Endodermal cell (in vitro differentiated cells): Measurements from ENCODE around the gene ZBED1. TPM values are rescaled to one million over a fixed set of nuclear protein-coding genes. Genes with fewer than 3 reads are reported as not detected.

Experiments
- DNase-seq: peaks from one replicate; pipeline ENCODE4 v3.0.0-alpha.2; 2017
- H3K27ac ChIP-seq: 2 replicates; pipeline ENCODE4 v1.5.1; 2013; ENCODE audit warnings: mild to moderate bottlenecking, low read depth, low read length, moderate library complexity
- H3K27me3 ChIP-seq: 2 replicates; pipeline ENCODE4 v1.6.1; 2013; ENCODE audit warnings: mild to moderate bottlenecking, low read length, moderate library complexity; ENCODE audit not compliant: insufficient read depth, control insufficient read depth, poor library complexity, severe bottlenecking
- H3K36me3 ChIP-seq: 2 replicates; pipeline ENCODE4 v1.7.0; 2013; ENCODE audit warnings: mild to moderate bottlenecking, low read length, moderate library complexity; ENCODE audit not compliant: control insufficient read depth, insufficient read depth
- H3K4me1 ChIP-seq: one replicate; pipeline ENCODE4 v1.7.0; 2013; ENCODE audit warnings: low read length; ENCODE audit not compliant: control insufficient read depth, insufficient read depth
- H3K4me3 ChIP-seq: 2 replicates; pipeline ENCODE4 v1.5.1; 2013; ENCODE audit warnings: mild to moderate bottlenecking, low read length, moderate library complexity
- H3K9ac ChIP-seq: 2 replicates; pipeline ENCODE4 v1.6.1; 2013; ENCODE audit warnings: mild to moderate bottlenecking, low read length, moderate library complexity; ENCODE audit not compliant: poor library complexity, severe bottlenecking; ENCODE audit errors: extremely low read depth
- H3K9me3 ChIP-seq: 2 replicates; pipeline ENCODE4 v1.6.1; 2013; ENCODE audit warnings: mild to moderate bottlenecking, low read length, moderate library complexity; ENCODE audit not compliant: control insufficient read depth
- H3K27ac Mint-ChIP-seq: 2 replicates; pipeline ENCODE4 v1.8.0; 2020; ENCODE audit warnings: mixed read lengths
- H3K27me3 Mint-ChIP-seq: 2 replicates; pipeline ENCODE4 v1.8.0; 2021; ENCODE audit warnings: mild to moderate bottlenecking, mixed read lengths; ENCODE audit not compliant: insufficient read depth
- H3K36me3 Mint-ChIP-seq: 2 replicates; pipeline ENCODE4 v1.8.0; 2020; ENCODE audit warnings: low read depth, mixed read lengths
- H3K4me1 Mint-ChIP-seq: 2 replicates; pipeline ENCODE4 v1.8.0; 2020; ENCODE audit warnings: mixed read lengths
- H3K4me3 Mint-ChIP-seq: 2 replicates; pipeline ENCODE4 v1.8.0; 2020; ENCODE audit warnings: mild to moderate bottlenecking, moderate library complexity, mixed read lengths
- H3K9me3 Mint-ChIP-seq: 2 replicates; pipeline ENCODE4 v1.8.0; 2020; ENCODE audit warnings: mild to moderate bottlenecking, mixed read lengths
- CTCF ChIP-seq: fragments of 200-600 bp; sonication (generic); conservative IDR thresholded peaks from 2 replicates; pipeline ENCODE4 v1.5.0; 2021; ENCODE audit warnings: antibody characterized with exemption, mild to moderate bottlenecking
- WGBS, 2 experiments: methylation state at CpG; one replicate each; pipeline versions ENCODE4 v1.1.5 to v1.1.7; 2013; ENCODE audit warnings: missing lambda C conversion rate in 2 of 2, mixed read lengths in 1 of 2; ENCODE audit not compliant: insufficient coverage in 1 of 2, insufficient read length in 1 of 2; 5-methylcytosine and 5-hydroxymethylcytosine counted together
- total RNA-seq, 2 donors: library from RNA; stranded (reverse); fragmentation: NEBNext Ultra II Directional in 1 of 2; extraction: Animal tissue kit (Norgen Biotek cat#: 25700) in 1 of 2; gene quantifications; 2 replicates in 1 of 2; 3 replicates in 1 of 2; pipeline ENCODE4 v1.2.1, GENCODE V29; 2021

ZBED1 gene
- total RNA-seq, 2 donors from 2014 or later, result 55.8 to 71.9 TPM

DNA sequence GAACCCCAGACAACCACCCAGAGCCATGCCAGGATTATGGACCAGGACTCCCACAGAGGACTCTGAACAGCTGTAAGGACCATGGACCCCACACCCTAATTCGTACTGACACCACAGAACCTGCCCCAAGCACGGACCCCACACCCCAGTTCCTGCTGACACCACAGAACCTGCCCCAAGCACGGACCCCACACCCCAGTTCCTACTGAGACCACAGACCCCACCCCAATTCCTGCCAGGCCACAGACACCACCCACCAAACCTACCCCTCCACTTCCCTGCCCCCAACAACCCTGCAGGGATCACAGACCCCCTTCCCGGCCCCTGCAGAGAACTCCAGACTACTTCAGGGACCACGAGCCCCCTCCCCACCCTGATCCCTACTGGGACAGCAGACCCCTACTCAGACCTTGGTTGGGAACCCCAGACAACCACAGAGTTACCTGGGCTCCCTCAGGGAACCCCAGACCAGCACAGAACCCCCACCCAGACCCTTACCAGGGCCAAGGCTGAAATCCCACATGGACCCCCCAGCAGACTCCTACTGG, 1.4 kb upstream of the ZBED1 start:
- Histone ChIP-seq H3K4me1 (peaks cover 6% of the 10 kb centered on the region), H3K36me3 (peaks cover 8% of the 10 kb centered on the region), H3K4me3 (no peak overlapping the region), H3K27ac (peak overlapping the region; percentile 17), H3K9me3 (no peaks in the 10 kb centered on the region), H3K9ac (no peak overlapping the region), H3K27me3 (no peaks in the 10 kb centered on the region)
- peaks cover 28% of the 10 kb centered on the region for H3K4me1 Mint-ChIP-seq
- no peaks in the 10 kb centered on the region for H3K27me3 Mint-ChIP-seq
- no peaks in the 10 kb centered on the region for H3K9me3 Mint-ChIP-seq
- TF ChIP-seq CTCF, result no peak
- DNase-seq, result no peak
- H3K36me3 Mint-ChIP-seq, result peaks cover 10% of the 10 kb centered on the region
- WGBS, 2 experiments, result 95 to 100% methylated on average over 2 to 5 of the region's 5 CpGs
- H3K4me3 Mint-ChIP-seq, result peak overlapping the region; percentile 72
- peak overlapping the region; percentile 88 for H3K27ac Mint-ChIP-seq

DNA sequence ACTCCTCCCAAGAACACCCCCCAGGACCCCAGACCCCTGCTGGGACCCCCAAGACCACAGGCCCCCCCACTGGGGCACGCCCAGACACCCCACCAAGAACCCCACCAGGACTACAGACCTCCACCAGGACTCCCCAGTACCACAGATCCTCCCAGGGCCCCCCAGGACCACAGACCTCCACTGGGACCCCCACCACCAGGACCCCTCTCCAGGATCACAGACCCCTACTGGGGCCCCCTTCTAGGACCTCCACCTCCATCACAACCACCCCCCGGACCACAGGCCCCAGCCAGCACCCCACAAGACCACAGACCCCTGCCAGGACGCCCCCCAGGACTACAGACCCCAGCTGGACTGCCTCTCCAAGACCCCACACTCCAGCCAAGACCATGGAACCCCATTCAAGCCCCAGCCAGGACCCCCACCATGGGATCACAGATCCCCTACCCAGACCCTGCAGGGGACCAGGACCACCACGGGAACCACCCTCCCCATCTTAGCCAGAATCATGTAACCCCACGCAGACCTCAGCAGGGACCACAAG, 855 bp upstream of the ZBED1 start:
- Histone ChIP-seq H3K9ac (no peak overlapping the region), H3K36me3 (peaks cover 12% of the 10 kb centered on the region), H3K9me3 (no peaks in the 10 kb centered on the region), H3K27me3 (no peaks in the 10 kb centered on the region), H3K27ac (no peak overlapping the region), H3K4me1 (peaks cover 6% of the 10 kb centered on the region), H3K4me3 (no peak overlapping the region)
- H3K27me3 Mint-ChIP-seq, result no peaks in the 10 kb centered on the region
- peaks cover 13% of the 10 kb centered on the region for H3K36me3 Mint-ChIP-seq
- peaks cover 28% of the 10 kb centered on the region for H3K4me1 Mint-ChIP-seq
- 93% methylated on average over 5 of the region's 5 CpGs; no CpG with 5 or more reads in 1 of the 2 experiments for WGBS, 2 experiments
- peak overlapping the region; percentile 39 for H3K27ac Mint-ChIP-seq
- no peak for DNase-seq
- no peak for TF ChIP-seq CTCF
- no peaks in the 10 kb centered on the region for H3K9me3 Mint-ChIP-seq
- H3K4me3 Mint-ChIP-seq, result peak overlapping the region; percentile 72

DNA sequence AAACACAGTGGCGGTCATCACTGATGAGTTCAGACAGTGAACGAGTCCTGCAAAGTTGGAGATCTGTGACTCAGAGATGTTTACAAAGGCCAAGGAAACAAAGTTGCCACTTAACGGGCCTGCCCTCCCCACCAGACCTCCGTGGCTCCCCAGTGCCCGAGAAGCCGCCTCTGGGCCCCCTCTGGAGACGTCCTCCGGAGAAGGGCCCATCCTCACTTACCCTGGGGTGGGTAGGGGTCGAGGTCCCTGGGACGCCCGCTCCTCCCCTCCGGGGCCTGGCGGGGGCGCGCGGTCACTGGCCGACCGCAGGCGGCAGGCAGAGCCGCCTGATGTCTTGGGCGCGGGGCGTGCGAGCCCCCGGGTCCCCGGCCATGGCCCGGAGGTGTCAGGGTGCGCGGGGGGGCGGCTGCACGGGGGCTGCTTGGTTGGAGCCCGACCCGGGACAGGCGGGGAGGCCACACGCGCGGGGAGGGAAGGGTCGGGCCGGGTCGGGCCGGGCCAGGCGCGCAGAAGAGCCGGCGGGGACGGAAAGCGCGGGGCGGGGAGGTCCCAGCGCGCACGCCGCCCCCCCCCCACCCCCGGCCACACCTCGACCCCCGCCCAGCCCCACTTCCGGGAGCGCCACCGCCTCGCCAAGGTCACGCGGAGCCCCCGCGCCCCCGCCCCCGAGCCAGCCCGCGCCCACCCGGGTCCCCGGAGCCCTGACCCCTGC, 529 bp downstream of the ZBED1 start:
- H3K4me3 Mint-ChIP-seq, result peak overlapping the region; percentile 72
- H3K4me1 ChIP-seq, result peaks cover 6% of the 10 kb centered on the region
- peaks cover 23% of the 10 kb centered on the region for H3K36me3 Mint-ChIP-seq
- no peaks in the 10 kb centered on the region for H3K27me3 Mint-ChIP-seq
- H3K27ac Mint-ChIP-seq, result no peak overlapping the region
- H3K4me3 ChIP-seq, result peak overlapping the region; percentile 79
- H3K9me3 ChIP-seq, result no peaks in the 10 kb centered on the region
- TF ChIP-seq CTCF, result peak; percentile 53
- H3K27me3 ChIP-seq, result no peaks in the 10 kb centered on the region
- no peaks in the 10 kb centered on the region for H3K9me3 Mint-ChIP-seq
- peak; percentile 81 for DNase-seq
- H3K27ac ChIP-seq, result peak overlapping the region; percentile 86
- 2 to 20% methylated on average over 1 to 53 of the region's 70 CpGs for WGBS, 2 experiments
- peaks cover 12% of the 10 kb centered on the region for H3K36me3 ChIP-seq
- H3K9ac ChIP-seq, result peak overlapping the region; percentile 40
- peaks cover 32% of the 10 kb centered on the region for H3K4me1 Mint-ChIP-seq
